Measurements from ENCODE around the gene TLX3. TPM values are rescaled to one million over a fixed set of nuclear protein-coding genes. Genes with fewer than 3 reads are reported as not detected.
"Not testable (repeated sequence)": the region's sequence is repeated elsewhere in the genome, so short reads cannot be mapped to it uniquely, and the experiment has no call there.

Gene TLX3
- total RNA-seq, 4 donors from 2014 or later: not detected

DNA sequence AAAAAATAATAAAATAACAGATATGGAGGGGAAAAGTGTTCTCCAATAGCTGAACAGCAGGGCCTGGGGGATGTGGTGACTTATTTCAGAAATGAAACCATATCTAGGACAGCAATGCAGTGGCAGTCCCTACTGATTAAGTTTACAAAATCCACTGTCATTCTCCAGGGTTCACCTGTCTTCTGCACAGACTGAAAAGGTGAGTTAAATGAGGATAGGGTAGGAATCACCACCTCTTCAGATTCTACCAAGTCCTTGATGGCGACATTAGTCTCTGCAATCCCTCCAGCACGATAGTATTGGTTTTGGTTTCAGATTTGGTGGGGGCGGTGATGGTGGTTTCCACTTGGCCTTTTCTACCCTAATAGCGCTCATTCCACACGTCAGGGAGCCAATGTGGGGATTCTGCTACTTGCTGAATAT lies 46.3 kb downstream of the TLX3 start:
- Histone ChIP-seq H3K4me1 (no peaks in the 10 kb centered on the region), H3K9me3 (no peaks in the 10 kb centered on the region), H3K36me3 (no peaks in the 10 kb centered on the region), H3K4me3 (no peak overlapping the region), H3K27me3 (no peaks in the 10 kb centered on the region), H3K27ac (no peak overlapping the region)
- DNase-seq (ENCODE audit: low spot score in 2 of 2): no peak
- no peak for TF ChIP-seq POLR2A (IDR thresholded peaks at IDR 0.05)
- TF ChIP-seq POLR2AphosphoS5 (IDR thresholded peaks at IDR 0.05): no peak
- TF ChIP-seq, protein P1, sequence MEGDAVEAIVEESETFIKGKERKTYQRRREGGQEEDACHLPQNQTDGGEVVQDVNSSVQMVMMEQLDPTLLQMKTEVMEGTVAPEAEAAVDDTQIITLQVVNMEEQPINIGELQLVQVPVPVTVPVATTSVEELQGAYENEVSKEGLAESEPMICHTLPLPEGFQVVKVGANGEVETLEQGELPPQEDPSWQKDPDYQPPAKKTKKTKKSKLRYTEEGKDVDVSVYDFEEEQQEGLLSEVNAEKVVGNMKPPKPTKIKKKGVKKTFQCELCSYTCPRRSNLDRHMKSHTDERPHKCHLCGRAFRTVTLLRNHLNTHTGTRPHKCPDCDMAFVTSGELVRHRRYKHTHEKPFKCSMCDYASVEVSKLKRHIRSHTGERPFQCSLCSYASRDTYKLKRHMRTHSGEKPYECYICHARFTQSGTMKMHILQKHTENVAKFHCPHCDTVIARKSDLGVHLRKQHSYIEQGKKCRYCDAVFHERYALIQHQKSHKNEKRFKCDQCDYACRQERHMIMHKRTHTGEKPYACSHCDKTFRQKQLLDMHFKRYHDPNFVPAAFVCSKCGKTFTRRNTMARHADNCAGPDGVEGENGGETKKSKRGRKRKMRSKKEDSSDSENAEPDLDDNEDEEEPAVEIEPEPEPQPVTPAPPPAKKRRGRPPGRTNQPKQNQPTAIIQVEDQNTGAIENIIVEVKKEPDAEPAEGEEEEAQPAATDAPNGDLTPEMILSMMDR (IDR thresholded peaks at IDR 0.05): no peak
- WGBS: 89% methylated on average over 5 of the region's 5 CpGs

DNA sequence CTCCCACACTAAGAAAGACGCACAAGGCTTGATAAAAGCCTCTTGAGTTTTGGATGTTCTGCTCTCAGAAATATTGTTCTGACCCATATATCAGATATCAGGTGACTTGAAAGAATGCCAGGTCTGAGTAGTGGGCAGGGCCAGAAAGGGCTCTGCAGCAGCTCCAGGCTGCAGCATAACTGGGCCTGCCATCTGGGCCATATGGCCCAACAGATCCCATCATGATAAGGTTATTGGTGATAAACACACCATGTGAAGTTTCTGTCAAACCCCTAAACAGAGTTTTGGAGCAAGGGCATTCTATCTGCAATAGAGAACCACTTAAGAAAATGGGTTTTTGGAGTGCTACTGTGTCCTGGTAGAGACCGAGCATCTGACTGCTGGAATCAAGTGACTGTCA lies 48.8 kb downstream of the TLX3 start:
- no peak for TF ChIP-seq POLR2A (IDR thresholded peaks at IDR 0.05)
- TF ChIP-seq, protein P1 (IDR thresholded peaks at IDR 0.05): no peak
- TF ChIP-seq POLR2AphosphoS5 (IDR thresholded peaks at IDR 0.05): no peak
- no peak for TF ChIP-seq EP300 (IDR thresholded peaks at IDR 0.05)
- no peak for DNase-seq (ENCODE audit: low spot score in 2 of 2)
- no peak overlapping the region for H3K4me3 ChIP-seq
- H3K4me1 ChIP-seq: no peaks in the 10 kb centered on the region
- no peaks in the 10 kb centered on the region for H3K9me3 ChIP-seq
- H3K36me3 ChIP-seq: no peaks in the 10 kb centered on the region
- H3K27me3 ChIP-seq: no peaks in the 10 kb centered on the region
- H3K27ac ChIP-seq: no peak overlapping the region
- 100% methylated on average over 2 of the region's 2 CpGs for WGBS

- 94% methylated on average over 7 of the region's 7 CpGs for WGBS
- not testable (repeated sequence) for H3K9me3 ChIP-seq; H3K27me3 ChIP-seq; H3K27ac ChIP-seq; DNase-seq (ENCODE audit: low spot score in 2 of 2); H3K36me3 ChIP-seq; H3K4me1 ChIP-seq; H3K4me3 ChIP-seq
These were observed 52.1 kb downstream of the TLX3 start for GRCh38 chr5:171361151-171361550.

Other genes with a start within 250 kb of the TLX3 start
- 100 to 1,000 TPM; 439 to 524 (median 469) TPM for gene NPM1, start 78.6 kb downstream of the TLX3 start, total RNA-seq
- gene FGF18, start 110.4 kb downstream of the TLX3 start, total RNA-seq: 1 to 10 TPM in 1 of 4 donors, under 1 TPM in 3; 0.32 to 3.2 (median 0.50) TPM

Measured in suprapubic skin (tissue), 4 donors.